ENCODE measurements around the gene ATP12A.
A peak's percentile ranks its signal among the peaks of the same experiment; 100 is the strongest.
"Not testable (repeated sequence)": the region's sequence is repeated elsewhere in the genome, so short reads cannot be mapped to it uniquely, and the experiment has no call there.

The ATP12A gene

DNA sequence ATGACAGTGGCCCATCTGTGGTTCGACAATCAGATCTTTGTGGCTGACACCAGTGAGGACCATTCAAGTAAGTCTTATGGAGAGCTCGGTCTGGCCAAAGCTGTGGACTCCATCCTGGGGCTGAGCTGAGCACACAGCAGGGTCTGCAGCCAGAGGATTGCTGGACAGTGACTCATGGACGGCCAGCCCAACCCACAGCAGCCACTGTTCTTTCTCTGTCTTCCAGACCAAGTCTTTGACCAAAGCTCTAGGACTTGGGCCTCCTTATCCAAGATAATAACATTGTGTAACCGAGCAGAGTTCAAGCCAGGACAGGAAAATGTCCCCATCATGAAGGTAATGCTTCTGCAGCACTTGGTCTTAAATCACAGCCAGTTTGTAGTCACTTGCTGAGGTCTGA is 12.4 kb downstream of the ATP12A start:
- no peak for DNase-seq

GRCh38 chr13:24693862-24694471 is 13.8 kb downstream of the ATP12A start:
- peak; percentile 55 for DNase-seq

DNA sequence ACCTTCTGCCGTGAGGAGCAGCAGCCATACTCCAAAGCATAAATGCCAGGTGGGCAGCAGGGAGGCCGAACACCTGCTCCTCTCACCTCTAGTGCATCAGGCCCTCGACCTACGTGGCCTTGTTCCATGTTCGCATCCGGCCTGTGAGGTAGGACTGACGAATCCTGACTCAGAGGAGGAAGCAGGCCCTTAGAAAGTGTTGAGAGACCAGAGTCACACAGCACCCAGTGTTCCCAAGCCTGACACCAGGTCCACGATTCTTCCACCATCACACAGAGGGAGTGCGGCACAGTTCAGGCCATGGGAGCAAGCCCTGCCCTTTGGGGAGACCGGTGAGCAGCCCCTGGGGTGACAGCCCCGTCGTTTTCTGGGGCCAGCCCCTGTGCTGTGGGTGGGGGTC is 14.7 kb downstream of the ATP12A start:
- no peak for DNase-seq

DNA sequence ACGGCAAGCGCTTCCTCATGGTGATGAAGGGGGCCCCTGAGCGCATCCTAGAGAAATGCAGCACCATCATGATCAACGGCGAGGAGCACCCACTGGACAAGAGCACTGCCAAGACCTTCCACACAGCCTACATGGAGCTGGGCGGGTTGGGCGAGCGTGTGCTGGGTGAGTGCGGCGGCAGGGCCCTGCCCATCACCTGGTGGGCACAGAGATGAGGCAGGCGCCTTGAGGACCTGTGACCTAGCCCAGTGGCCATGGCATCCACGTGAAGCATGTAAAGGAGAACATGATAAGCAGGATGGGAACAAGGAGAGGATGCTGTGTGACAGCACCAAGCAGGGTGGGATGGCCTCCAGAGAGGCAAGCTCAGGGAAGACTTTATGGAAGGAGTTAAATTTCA is 18.5 kb downstream of the ATP12A start:
- no peak for DNase-seq

GRCh38 chr13:24699541-24699940 is 19.3 kb downstream of the ATP12A start:
- DNase-seq: no peak

- DNase-seq: no peak
These were observed 20.3 kb downstream of the ATP12A start for GRCh38 chr13:24700539-24700938.

DNA sequence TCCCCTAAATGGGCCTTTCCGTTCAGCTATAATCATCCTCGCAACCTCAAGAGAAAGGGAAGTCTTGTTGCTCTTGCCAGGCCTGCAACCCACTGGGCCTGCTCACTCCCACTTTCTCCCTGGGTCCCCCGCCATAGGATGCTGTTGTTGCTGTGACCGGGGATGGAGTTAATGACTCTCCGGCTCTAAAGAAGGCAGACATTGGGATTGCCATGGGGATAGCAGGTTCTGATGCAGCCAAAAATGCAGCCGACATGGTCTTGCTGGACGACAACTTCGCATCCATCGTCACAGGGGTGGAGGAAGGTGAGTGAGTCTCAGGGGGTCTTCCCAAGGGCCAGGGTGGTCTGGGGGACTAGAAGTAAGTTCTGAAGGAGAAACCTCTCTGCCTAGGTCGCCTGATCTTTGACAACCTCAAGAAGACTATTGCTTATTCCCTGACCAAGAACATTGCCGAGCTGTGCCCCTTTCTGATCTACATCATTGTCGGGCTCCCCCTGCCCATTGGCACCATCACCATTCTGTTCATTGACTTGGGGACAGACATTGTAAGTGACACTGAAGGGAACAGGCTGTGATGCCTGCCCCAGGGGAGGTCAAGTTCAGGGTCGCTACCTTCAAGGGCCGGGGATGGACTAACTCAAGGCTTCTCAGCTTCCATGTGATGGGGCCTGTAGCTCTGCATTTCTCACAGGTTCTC is 26.8 kb downstream of the ATP12A start:
- DNase-seq: no peak

DNA sequence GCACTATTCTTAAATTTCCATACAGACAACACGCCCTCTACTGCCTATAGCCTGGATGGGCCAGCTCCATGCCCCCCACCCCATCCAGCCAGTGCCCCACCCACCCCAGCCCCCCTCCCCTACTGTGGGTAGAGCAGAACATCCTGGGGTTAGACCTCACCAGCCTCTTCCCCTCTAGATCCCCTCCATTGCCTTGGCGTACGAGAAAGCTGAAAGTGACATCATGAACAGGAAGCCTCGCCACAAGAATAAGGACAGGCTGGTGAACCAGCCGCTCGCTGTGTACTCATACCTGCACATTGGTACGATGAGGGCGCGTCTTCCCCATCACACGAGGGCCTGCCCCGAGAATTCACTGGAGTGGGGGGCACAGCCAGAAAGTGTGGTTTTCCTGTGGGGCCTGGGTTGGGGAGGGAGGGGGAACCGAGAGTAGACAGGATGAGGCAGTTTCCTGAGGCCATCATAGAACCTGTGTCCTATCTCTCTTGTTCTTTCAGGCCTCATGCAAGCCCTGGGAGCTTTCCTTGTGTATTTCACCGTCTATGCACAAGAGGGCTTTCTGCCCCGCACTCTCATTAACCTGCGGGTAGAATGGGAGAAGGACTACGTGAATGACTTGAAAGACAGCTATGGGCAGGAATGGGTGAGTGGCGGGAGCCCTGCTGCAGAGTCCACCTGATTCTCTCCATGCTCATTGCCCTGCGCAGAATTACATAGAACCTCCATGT is 29.1 kb downstream of the ATP12A start:
- DNase-seq: peak; percentile 63

DNA sequence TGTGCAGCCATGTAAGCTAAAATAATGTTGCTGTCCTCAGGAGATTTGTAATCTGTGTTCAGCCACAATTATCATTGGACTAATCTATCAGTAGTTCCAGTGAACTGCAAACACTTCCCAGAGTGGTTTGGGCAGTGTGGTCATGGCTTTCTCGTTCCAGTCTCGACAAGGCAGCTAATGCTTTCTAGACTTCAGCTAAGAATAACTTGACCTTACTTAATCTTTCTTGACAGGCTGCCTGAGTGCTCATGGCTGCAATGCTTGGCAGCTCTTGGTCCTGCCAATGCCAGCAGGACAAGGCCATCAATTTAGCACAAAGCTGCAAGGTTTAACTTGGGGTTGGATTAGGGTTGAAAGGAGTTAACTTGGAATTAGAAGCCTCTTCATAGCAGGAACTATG is 32.8 kb downstream of the ATP12A start:
- no peak for DNase-seq

- DNase-seq: no peak
These were observed 35.8 kb downstream of the ATP12A start for GRCh38 chr13:24716011-24716410.

DNA sequence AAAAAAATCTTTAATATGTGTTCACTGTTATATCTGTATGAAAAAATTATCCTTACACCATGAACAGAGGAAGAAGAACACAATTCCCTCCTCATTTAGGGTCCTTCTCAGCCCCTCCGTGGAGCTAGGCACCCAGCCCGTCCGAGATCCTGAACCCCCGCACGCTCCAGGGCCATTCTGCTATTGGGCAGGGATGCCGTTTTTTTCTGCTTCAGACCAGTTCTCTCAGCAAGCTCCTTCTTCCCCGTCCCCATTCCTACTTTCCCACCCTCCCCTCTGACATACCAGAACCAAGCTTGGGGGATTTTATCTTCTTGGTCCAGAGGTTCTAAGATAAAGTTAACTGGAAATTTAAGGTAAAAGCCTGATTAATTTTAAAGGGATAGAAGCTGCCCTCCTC is 36.2 kb downstream of the ATP12A start:
- DNase-seq: no peak

GRCh38 chr13:24717217-24717616 is 37.0 kb downstream of the ATP12A start:
- no peak for DNase-seq

- no peak for DNase-seq
These were observed 38.2 kb downstream of the ATP12A start for GRCh38 chr13:24718192-24718965.

DNA sequence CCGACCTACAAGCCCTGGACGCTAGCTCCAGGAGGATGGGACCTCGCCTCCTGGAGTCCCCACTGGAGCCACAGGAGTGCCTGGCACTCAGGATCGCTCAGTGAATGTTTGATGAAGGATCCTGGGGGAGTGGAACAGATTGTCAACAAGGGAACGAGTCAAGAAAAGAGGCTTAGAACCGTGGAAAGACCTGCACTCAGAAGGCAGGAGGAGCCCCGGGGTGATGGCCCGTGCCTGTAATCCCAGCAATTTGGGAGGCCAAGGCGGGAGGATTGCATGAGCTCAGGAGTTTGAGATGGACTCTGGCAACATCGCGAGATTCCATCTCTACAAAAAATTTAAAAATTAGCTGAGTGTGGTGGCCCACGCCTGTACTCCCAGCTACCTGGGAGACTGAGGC is 38.9 kb downstream of the ATP12A start:
- no peak for DNase-seq

- no peak for DNase-seq
These were observed 43.0 kb downstream of the ATP12A start for GRCh38 chr13:24723206-24723605.

DNA sequence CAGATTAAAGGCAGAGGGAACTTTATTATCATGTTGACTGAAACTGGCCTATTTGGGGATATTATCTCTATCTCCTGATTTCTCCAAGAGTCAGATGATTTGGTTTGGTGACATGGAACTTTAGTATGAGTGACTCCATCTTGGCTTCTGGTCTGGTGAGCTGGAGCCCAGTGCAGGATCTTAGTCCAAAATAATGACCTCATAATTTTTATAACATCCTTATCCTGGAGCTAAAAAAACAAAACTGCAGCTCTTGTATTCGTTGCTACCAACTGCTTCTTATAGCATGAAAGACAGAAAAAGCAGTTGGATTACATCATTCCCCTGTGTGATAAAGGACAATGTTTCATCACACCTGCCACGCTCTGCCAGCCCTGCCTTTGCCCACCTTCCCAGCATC is 44.5 kb downstream of the ATP12A start:
- no peak for DNase-seq

GRCh38 chr13:24725379-24725778 is 45.2 kb downstream of the ATP12A start:
- no peak for DNase-seq

GRCh38 chr13:24727731-24728601 is 47.8 kb downstream of the ATP12A start:
- DNase-seq: peak; percentile 81

DNA sequence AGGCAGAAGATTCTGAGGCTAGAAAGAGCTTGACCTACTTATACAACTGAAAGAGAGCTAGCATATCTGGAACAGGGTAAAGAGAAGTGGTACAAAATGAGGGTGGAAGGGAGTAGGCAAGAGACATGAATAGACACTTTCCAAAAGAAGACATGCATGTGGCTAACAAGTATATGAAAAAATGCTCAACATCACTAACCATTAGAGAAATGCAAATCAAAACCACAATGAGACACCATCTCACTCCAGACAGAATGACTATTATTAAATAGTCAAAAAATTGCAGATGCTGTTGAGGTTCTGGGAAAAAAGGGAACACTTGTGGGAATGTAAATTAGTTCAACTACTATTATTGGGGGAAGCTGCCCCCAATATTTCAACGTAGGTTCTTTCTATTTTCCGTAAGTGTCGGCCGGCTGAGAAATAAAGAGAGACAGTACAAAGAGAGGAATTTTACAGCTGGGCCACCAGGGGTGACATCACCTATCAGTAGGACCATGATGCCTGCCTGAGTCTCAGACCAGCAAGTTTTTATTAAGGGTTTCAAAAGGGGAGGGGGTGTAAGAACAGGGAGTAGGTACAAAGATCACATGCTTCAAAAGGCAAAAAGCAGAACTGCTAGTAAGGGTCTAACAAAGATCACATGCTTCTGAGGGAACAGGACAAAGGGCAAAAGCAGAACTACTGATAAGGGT is 50.8 kb downstream of the ATP12A start:
- DNase-seq: not testable (repeated sequence)

- DNase-seq: no peak
These were observed 54.7 kb downstream of the ATP12A start for GRCh38 chr13:24734950-24735349.

- no peak for DNase-seq
These were observed 56.8 kb downstream of the ATP12A start for GRCh38 chr13:24737042-24737441.

DNA sequence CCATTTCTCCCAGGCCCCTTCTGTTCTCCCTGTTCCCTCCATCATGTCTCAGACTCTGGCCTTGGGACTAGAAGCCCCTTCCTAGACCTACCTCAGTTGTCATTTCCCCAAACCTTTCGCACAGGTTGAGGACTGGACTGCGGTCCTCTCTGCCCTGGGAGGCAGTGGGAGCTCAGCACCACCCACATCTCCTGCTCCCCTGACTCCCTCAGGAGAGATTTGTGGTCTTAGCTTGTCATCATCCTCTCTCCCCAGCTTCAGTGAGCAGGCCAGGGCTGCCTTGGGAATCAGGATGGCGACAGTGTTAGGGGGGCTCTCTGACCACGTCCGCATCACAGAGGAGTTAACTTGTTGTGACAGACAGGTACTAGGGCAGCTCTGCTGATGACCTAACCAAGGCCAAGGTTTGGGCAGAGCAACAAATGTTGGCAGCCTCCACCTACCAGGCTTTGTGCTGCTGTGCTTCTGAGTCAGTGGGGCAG is 58.2 kb downstream of the ATP12A start:
- no peak for DNase-seq
